Smooth muscle cell (in vitro differentiated cells): ENCODE data around the gene XRCC1. TPM values are rescaled to one million over a fixed set of nuclear protein-coding genes. Genes with fewer than 3 reads are reported as not detected.

Experiments used
- DNase-seq: peaks from one replicate; lab custom pipeline; 2025; ENCODE audit not compliant: unreplicated experiment; lab: John Stamatoyannopoulos, UW
- H2AFZ ChIP-seq: fragments of 200-600 bp; sonication (generic); 2 replicates; pipeline ENCODE4 v1.6.0; 2016; ENCODE audit warnings: antibody characterized with exemption, low read depth, mild to moderate bottlenecking
- H3F3A ChIP-seq: fragments of 200-600 bp; sonication (generic); 2 replicates; pipeline ENCODE4 v1.6.0; 2017; ENCODE audit warnings: antibody characterized with exemption, low read depth
- H3K27ac ChIP-seq: fragments of 200-600 bp; sonication (generic); 2 replicates; pipeline ENCODE4 v1.5.1; 2016; ENCODE audit warnings: low read depth, mild to moderate bottlenecking
- H3K27me3 ChIP-seq: fragments of 200-600 bp; sonication (generic); 2 replicates; pipeline ENCODE4 v1.6.1; 2016; ENCODE audit warnings: low read depth, mild to moderate bottlenecking
- H3K36me3 ChIP-seq: fragments of 200-600 bp; sonication (generic); 2 replicates; pipeline ENCODE4 v1.5.1; 2016; ENCODE audit warnings: low read depth
- H3K4me1 ChIP-seq: fragments of 200-600 bp; sonication (generic); 2 replicates; pipeline ENCODE4 v1.5.1; 2016; ENCODE audit warnings: low read depth
- H3K4me2 ChIP-seq: fragments of 200-600 bp; sonication (generic); 2 replicates; pipeline ENCODE4 v1.6.0; 2016; ENCODE audit warnings: mild to moderate bottlenecking
- H3K4me3 ChIP-seq: fragments of 200-600 bp; sonication (generic); 2 replicates; pipeline ENCODE4 v1.5.1; 2016; ENCODE audit warnings: mild to moderate bottlenecking
- H3K79me2 ChIP-seq: fragments of 200-600 bp; sonication (generic); 2 replicates; pipeline ENCODE4 v1.6.0; 2016; ENCODE audit warnings: low read depth, mild to moderate bottlenecking
- H3K9ac ChIP-seq: fragments of 200-600 bp; sonication (generic); 2 replicates; pipeline ENCODE4 v1.6.0; 2016; ENCODE audit warnings: low read depth
- H3K9me3 ChIP-seq: fragments of 200-600 bp; sonication (generic); replicated peaks from 2 replicates; pipeline ENCODE4 v1.5.1; 2016; ENCODE audit warnings: low read depth
- H4K20me1 ChIP-seq: fragments of 200-600 bp; sonication (generic); 2 replicates; pipeline ENCODE4 v1.6.0; 2016; ENCODE audit warnings: low read depth
- CTCF ChIP-seq: fragments of 200-600 bp; sonication (generic); IDR thresholded peaks from 2 replicates; pipeline ENCODE4 v1.5.1; 2017; ENCODE audit warnings: borderline replicate concordance, mild to moderate bottlenecking, antibody characterized with exemption; ENCODE audit not compliant: insufficient read depth, poor library complexity, severe bottlenecking
- WGBS: methylation state at CpG from one replicate; pipeline ENCODE4 v1.1.7; 2016; ENCODE audit warnings: low lambda C conversion rate; 5-methylcytosine and 5-hydroxymethylcytosine counted together
- polyA plus RNA-seq: library from polyadenylated mRNA; unstranded; fragments of >200 nt; fragmentation: Nextera tagmentation; extraction: Ambion mirVana; gene quantifications from 2 replicates; pipeline ENCODE4 v1.2.1, GENCODE V29; 2016
- total RNA-seq: library from RNA; depleted of rRNA; stranded (reverse); fragments of >200 nt; gene quantifications from 2 replicates; pipeline ENCODE4 v1.2.3, GENCODE V29; 2014

Gene XRCC1
- total and polyA plus RNA-seq, 2 experiments from 2014 or later: 24.9 to 35.1 TPM

- H3K4me3 ChIP-seq: no peak overlapping the region
- no peak overlapping the region for H3K9ac ChIP-seq
Measured at GRCh38 chr19:43586346-43586745, 11.0 kb upstream of the XRCC1 start.

GRCh38 chr19:43584484-43584883, 9.2 kb upstream of the XRCC1 start:
- peaks cover 6% of the 10 kb centered on the region for H4K20me1 ChIP-seq
- no peaks in the 10 kb centered on the region for H3K9me3 ChIP-seq
- H3K4me1 ChIP-seq: no peaks in the 10 kb centered on the region
- no peak overlapping the region for H3K9ac ChIP-seq
- H3K27ac ChIP-seq: no peak overlapping the region
- TF ChIP-seq CTCF: no peak
- H3K79me2 ChIP-seq: peaks cover 6% of the 10 kb centered on the region
- no peak for DNase-seq
- H2AFZ ChIP-seq: no peak overlapping the region
- no peaks in the 10 kb centered on the region for H3F3A ChIP-seq
- H3K27me3 ChIP-seq: no peaks in the 10 kb centered on the region
- no peak overlapping the region for H3K4me2 ChIP-seq
- no peaks in the 10 kb centered on the region for H3K36me3 ChIP-seq
- 80% methylated on average over 1 of the region's 1 CpG for WGBS
- H3K4me3 ChIP-seq: no peak overlapping the region

More at GRCh38 chr19:43586346-43586745, 11.0 kb upstream of the XRCC1 start:
- no peak for TF ChIP-seq CTCF
- H3K36me3 ChIP-seq: no peaks in the 10 kb centered on the region
- no peak overlapping the region for H2AFZ ChIP-seq
- no peaks in the 10 kb centered on the region for H3K4me1 ChIP-seq
- no peaks in the 10 kb centered on the region for H3K27me3 ChIP-seq
- H3F3A ChIP-seq: no peaks in the 10 kb centered on the region
- H4K20me1 ChIP-seq: peaks cover 24% of the 10 kb centered on the region
- H3K4me2 ChIP-seq: no peak overlapping the region
- H3K27ac ChIP-seq: no peak overlapping the region
- no peak for DNase-seq
- 75% methylated on average over 2 of the region's 2 CpGs for WGBS
- no peaks in the 10 kb centered on the region for H3K9me3 ChIP-seq
- H3K79me2 ChIP-seq: peaks cover 13% of the 10 kb centered on the region

DNA sequence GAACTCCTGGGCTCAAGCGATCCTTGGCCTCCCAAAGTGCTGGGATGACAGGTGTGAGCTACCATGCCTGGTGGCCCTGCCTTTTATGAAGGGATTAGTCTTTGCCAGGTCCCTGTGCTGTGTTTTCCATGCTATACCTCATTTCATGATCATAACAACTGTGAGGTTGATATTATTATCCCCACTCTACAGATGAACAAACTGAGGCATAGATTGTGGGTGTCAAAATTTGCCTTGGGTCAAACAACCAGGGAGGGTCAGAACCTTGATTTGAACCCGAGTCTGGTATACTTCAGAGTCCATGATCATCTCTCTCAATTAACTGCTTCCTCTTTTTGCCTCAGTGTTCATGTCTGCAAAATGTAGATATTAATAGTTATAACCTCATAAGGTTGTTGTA, 7.2 kb upstream of the XRCC1 start:
- H3K4me1 ChIP-seq: no peaks in the 10 kb centered on the region
- 92% methylated on average over 2 of the region's 2 CpGs for WGBS
- no peak for DNase-seq

More for the DNA sequence above, 7.2 kb upstream of the XRCC1 start:
- Histone ChIP-seq H3K4me3 (no peak overlapping the region), H3K36me3 (no peaks in the 10 kb centered on the region), H2AFZ (no peak overlapping the region), H3K27ac (no peak overlapping the region), H3K4me2 (no peak overlapping the region), H3K79me2 (peaks cover 6% of the 10 kb centered on the region), H3F3A (no peaks in the 10 kb centered on the region), H4K20me1 (peaks cover 5% of the 10 kb centered on the region), H3K9ac (no peak overlapping the region), H3K9me3 (no peaks in the 10 kb centered on the region), H3K27me3 (no peaks in the 10 kb centered on the region)
- no peak for TF ChIP-seq CTCF
